Eye (tissue), 1 donor: ENCODE results near the gene LILRA6.
A peak's percentile ranks its signal among the peaks of the same experiment; 100 is the strongest.
"Not testable (repeated sequence)": the region's sequence is repeated elsewhere in the genome, so short reads cannot be mapped to it uniquely, and the experiment has no call there.

ENCODE experiments used
- DNase-seq: peaks from one replicate; pipeline ENCODE4 v3.0.0-alpha.2; 2015

Gene LILRA6

GRCh38 chr19:54230031-54230430 lies 12.6 kb downstream of the LILRA6 start:
- DNase-seq: no peak

- no peak for DNase-seq
These were observed 13.4 kb downstream of the LILRA6 start for GRCh38 chr19:54229146-54229545.

- DNase-seq: not testable (repeated sequence)
These were observed 18.0 kb downstream of the LILRA6 start for GRCh38 chr19:54224619-54225018.

GRCh38 chr19:54223937-54224281 lies 18.7 kb downstream of the LILRA6 start:
- DNase-seq: not testable (repeated sequence)

GRCh38 chr19:54223277-54223936 lies 19.2 kb downstream of the LILRA6 start:
- DNase-seq: not testable (repeated sequence)

GRCh38 chr19:54222474-54223276 lies 19.9 kb downstream of the LILRA6 start, which contains the start of gene LILRB3:
TSS of gene LILRB3 (minus strand) at chr19:54223007. CDS start at chr19:54222976, 31 bp downstream.
- DNase-seq: not testable (repeated sequence)

GRCh38 chr19:54221947-54222346 lies 20.6 kb downstream of the LILRA6 start:
- DNase-seq: not testable (repeated sequence)

- DNase-seq: not testable (repeated sequence)
These were observed 22.9 kb downstream of the LILRA6 start for GRCh38 chr19:54219702-54220101.

- no peak for DNase-seq
These were observed 23.5 kb downstream of the LILRA6 start for GRCh38 chr19:54218960-54219661.

GRCh38 chr19:54218259-54218658 lies 24.3 kb downstream of the LILRA6 start:
- DNase-seq: no peak

GRCh38 chr19:54217517-54218247 lies 24.9 kb downstream of the LILRA6 start:
- DNase-seq: not testable (repeated sequence)

GRCh38 chr19:54216869-54217268 lies 25.7 kb downstream of the LILRA6 start:
- DNase-seq: no peak

- not testable (repeated sequence) for DNase-seq
These were observed 27.9 kb downstream of the LILRA6 start for GRCh38 chr19:54214734-54215133.

GRCh38 chr19:54214217-54214616 lies 28.4 kb downstream of the LILRA6 start:
- not testable (repeated sequence) for DNase-seq

GRCh38 chr19:54211235-54211634 lies 31.4 kb downstream of the LILRA6 start:
- no peak for DNase-seq

GRCh38 chr19:54209811-54210494 lies 32.6 kb downstream of the LILRA6 start:
- peak; percentile 81 for DNase-seq

GRCh38 chr19:54209058-54209810 lies 33.4 kb downstream of the LILRA6 start:
- peak; percentile 24 for DNase-seq

GRCh38 chr19:54208784-54209057 lies 33.9 kb downstream of the LILRA6 start:
- peak; percentile 25 for DNase-seq

GRCh38 chr19:54207983-54208783 lies 34.4 kb downstream of the LILRA6 start:
- peak; percentile 29 for DNase-seq

GRCh38 chr19:54207676-54207982 lies 35.0 kb downstream of the LILRA6 start:
- no peak for DNase-seq

GRCh38 chr19:54207193-54207592 lies 35.4 kb downstream of the LILRA6 start:
- DNase-seq: not testable (repeated sequence)
